HEK293 (cell line): ENCODE data around the gene TBC1D17.
A peak's percentile ranks its signal among the peaks of the same experiment; 100 is the strongest.

Source experiments
- CTCF ChIA-PET: fragments of 350-600 bp; formaldehyde crosslinking; extraction: SDS; loops from one replicate; lab custom pipeline; 2021; ENCODE audit warnings: antibody characterized with exemption; lab: Yijun Ruan, JAX
- POLR2A ChIA-PET: fragments of 300-600 bp; formaldehyde crosslinking; extraction: SDS; loops from one replicate; lab custom pipeline; 2020; ENCODE audit warnings: antibody characterized with exemption, inconsistent platforms; lab: Yijun Ruan, JAX
- H3K27ac ChIP-seq: fragments of 200-500 bp; sonication (Bioruptor generic); 2 replicates; pipeline ENCODE4 v1.5.1; 2014; ENCODE audit warnings: low read depth, low read length, control low read depth, inconsistent platforms; ENCODE audit errors: extremely low read depth
- H3K36me3 ChIP-seq, 2 experiments: fragments of 200-500 bp in 1 of 2; sonication (Bioruptor generic) in 1 of 2; 1 replicate in 1 of 2; 2 replicates in 1 of 2; pipeline ENCODE4 v1.5.1; 2014 to 2017; ENCODE audit warnings: inconsistent platforms in 2 of 2, low read length in 2 of 2; ENCODE audit not compliant: control insufficient read depth in 2 of 2, insufficient read depth in 1 of 2
- H3K4me1 ChIP-seq: fragments of 200-500 bp; sonication (Bioruptor generic); 2 replicates; pipeline ENCODE4 v1.5.1; 2014; ENCODE audit warnings: mild to moderate bottlenecking, low read length, inconsistent platforms; ENCODE audit not compliant: control insufficient read depth, insufficient read depth
- H3K4me3 ChIP-seq: 2 replicates; pipeline ENCODE4 v1.5.1; 2011; ENCODE audit warnings: low read depth, mild to moderate bottlenecking, control low read depth, low read length, moderate library complexity
- H3K9me3 ChIP-seq: fragments of 200-500 bp; sonication (Bioruptor generic); 2 replicates; pipeline ENCODE4 v1.5.1; 2014; ENCODE audit warnings: low read depth, low read length, inconsistent platforms; ENCODE audit not compliant: control insufficient read depth, insufficient read depth
- ELK4 ChIP-seq: IDR thresholded peaks from 2 replicates; pipeline ENCODE4 v1.6.1; 2011; ENCODE audit warnings: mild to moderate bottlenecking, low read depth, low read length, borderline replicate concordance
- ZBTB11 ChIP-seq: fragments of 450-650 bp; formaldehyde crosslinking; conservative IDR thresholded peaks from 2 replicates; pipeline ENCODE4 v1.5.1; 2016; ENCODE audit warnings: low read depth, missing biosample characterization, missing genetic modification characterization
- ZBTB26 ChIP-seq: fragments of 450-650 bp; formaldehyde crosslinking; optimal IDR thresholded peaks from 2 replicates; pipeline ENCODE3; 2016; ENCODE audit warnings: missing biosample characterization, mild to moderate bottlenecking, missing genetic modification characterization
- ZNF157 ChIP-seq: fragments of 450-650 bp; formaldehyde crosslinking; IDR thresholded peaks from 2 replicates; pipeline ENCODE4 v1.5.1; 2016; ENCODE audit warnings: missing biosample characterization, missing genetic modification characterization
- ZNF202 ChIP-seq: fragments of 450-650 bp; formaldehyde crosslinking; IDR thresholded peaks from 2 replicates; pipeline ENCODE4 v1.5.1; 2016; ENCODE audit warnings: missing biosample characterization, missing genetic modification characterization, borderline replicate concordance
- ZNF394 ChIP-seq: fragments of 450-650 bp; formaldehyde crosslinking; IDR thresholded peaks from 2 replicates; pipeline ENCODE4 v1.5.1; 2016; ENCODE audit warnings: missing biosample characterization, missing genetic modification characterization, mild to moderate bottlenecking, moderate library complexity, borderline replicate concordance
- ZNF426 ChIP-seq: fragments of 450-650 bp; formaldehyde crosslinking; IDR thresholded peaks from 2 replicates; pipeline ENCODE4 v1.5.1; 2017; ENCODE audit warnings: missing biosample characterization, missing genetic modification characterization, mild to moderate bottlenecking, inconsistent platforms, moderate library complexity
- ZNF449 ChIP-seq: fragments of 450-650 bp; formaldehyde crosslinking; IDR thresholded peaks from 2 replicates; pipeline ENCODE4 v1.5.1; 2017; ENCODE audit warnings: missing biosample characterization, mild to moderate bottlenecking, missing genetic modification characterization, moderate library complexity
- ZNF473 ChIP-seq: fragments of 450-650 bp; formaldehyde crosslinking; IDR thresholded peaks from 2 replicates; pipeline ENCODE4 v1.5.1; 2017; ENCODE audit warnings: missing biosample characterization, missing genetic modification characterization
- ZNF639 ChIP-seq: fragments of 450-650 bp; formaldehyde crosslinking; IDR thresholded peaks from 2 replicates; pipeline ENCODE4 v1.5.1; 2016; ENCODE audit warnings: missing biosample characterization, missing genetic modification characterization
- ZNF660 ChIP-seq: fragments of 450-650 bp; IDR thresholded peaks from 2 replicates; pipeline ENCODE4 v1.5.1; 2018; ENCODE audit warnings: missing biosample characterization, mild to moderate bottlenecking, missing genetic modification characterization
- ZNF664 ChIP-seq: fragments of 450-650 bp; formaldehyde crosslinking; IDR thresholded peaks from 2 replicates; pipeline ENCODE4 v1.5.1; 2016; ENCODE audit warnings: missing biosample characterization, missing genetic modification characterization
- ZSCAN18 ChIP-seq: fragments of 450-650 bp; formaldehyde crosslinking; IDR thresholded peaks from 2 replicates; pipeline ENCODE4 v1.5.1; 2016; ENCODE audit warnings: missing biosample characterization, missing genetic modification characterization

The TBC1D17 gene

GRCh38 chr19:49850221-49850486, 27.3 kb upstream of the TBC1D17 start:
- Histone ChIP-seq H3K36me3 (peaks cover 0 to 12% of the 10 kb centered on the region in 2 experiments; a peak in 2 of 3 replicates), H3K4me3 (peak overlapping the region; percentile 76), H3K4me1 (peaks cover 17% of the 10 kb centered on the region; the same call in 1 of the 2 replicates), H3K27ac (peak overlapping the region; percentile 99; the same call in 1 of the 2 replicates), H3K9me3 (no peaks in the 10 kb centered on the region)
- POLR2A ChIA-PET: interaction anchor here (0.5 to 8.8 kb wide), 17 partner anchors 9 to 354 kb away, joined by 3 to 128 read pairs (median 6); partner anchors contain the start of genes AP2A1, ATF5, FUZ and NUP62
- TF ChIP-seq ZNF664 (tag by site-specific recombination) (no peak), ZNF157 (tag by site-specific recombination) (no peak), ZSCAN18 (tag by site-specific recombination) (no peak), ZNF394 (tag by site-specific recombination) (no peak), ZBTB11 (tag by site-specific recombination) (no peak), ZBTB26 (no peak), ZNF449 (tag by site-specific recombination) (no peak), ZNF202 (tag by site-specific recombination) (no peak), ZNF639 (tag by site-specific recombination) (no peak), ELK4 (no peak), ZNF660 (tag by site-specific recombination) (no peak), ZNF426 (no peak), ZNF473 (tag by site-specific recombination) (no peak)
- CTCF ChIA-PET: interaction anchor here (0.6 to 2.8 kb wide), 11 partner anchors 13 to 280 kb away, joined by 3 to 13 read pairs (median 4); partner anchors contain the start of gene FUZ
